Measurements from ENCODE around the gene GABRB3.

The GABRB3 gene

DNA sequence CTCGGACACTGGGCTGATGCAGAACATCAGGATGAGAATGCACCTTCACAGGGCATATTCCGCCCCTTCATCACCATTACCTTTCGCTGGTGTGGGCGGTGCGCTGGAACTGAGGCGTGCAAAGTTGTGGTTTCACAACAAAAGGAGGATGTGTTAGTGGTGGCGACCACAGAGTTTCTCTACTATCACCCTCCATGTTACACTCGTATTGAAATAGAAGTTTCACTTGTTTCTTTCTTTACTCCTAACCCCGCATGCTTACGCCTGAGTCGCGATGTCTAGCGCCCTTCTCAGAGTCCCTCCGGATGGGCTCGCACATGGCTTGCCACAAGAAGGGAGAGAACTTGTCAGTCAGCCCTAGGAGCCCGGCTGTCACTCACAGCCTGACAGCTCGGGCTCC lies 148.7 kb downstream of the GABRB3 start:
- no peak for DNase-seq

DNA sequence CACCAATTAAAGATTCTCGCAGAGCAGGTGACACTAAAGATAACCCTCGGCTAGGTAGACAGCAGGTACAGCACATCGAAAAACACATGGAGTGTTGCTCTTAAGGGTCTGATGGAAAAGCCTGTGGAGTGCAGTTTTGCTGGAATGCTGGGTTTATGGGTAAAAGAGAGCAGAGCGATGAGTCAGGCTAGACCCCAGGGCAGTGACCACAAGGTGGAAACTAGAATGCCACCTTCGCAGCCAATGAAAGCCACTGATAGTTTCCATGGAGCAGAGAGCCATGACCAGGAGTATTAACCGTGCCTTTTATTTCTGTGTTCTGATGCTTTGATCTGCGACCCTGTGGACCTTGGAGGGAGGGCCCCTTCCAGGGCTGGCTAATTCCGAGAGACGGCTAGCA lies 149.8 kb downstream of the GABRB3 start:
- no peak for DNase-seq

DNA sequence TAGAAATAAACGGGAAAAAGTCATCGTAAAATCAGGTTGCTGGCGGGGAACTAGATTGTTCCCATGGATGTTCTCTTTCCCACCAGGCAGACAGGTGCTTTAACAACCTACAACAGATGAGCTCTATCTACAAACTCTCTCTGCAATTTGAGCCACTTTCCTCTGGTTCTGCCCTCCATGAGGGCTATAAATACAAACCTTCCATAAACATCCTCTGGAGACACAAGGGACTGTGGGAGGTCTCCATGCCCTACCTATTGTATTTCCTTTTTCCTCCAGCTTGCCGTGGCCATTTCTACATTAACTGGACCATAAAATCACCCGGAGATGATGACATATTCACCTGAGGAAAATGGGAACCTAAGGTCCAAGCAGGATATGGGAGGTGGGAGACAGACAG lies 151.1 kb downstream of the GABRB3 start:
- DNase-seq, result no peak

DNA sequence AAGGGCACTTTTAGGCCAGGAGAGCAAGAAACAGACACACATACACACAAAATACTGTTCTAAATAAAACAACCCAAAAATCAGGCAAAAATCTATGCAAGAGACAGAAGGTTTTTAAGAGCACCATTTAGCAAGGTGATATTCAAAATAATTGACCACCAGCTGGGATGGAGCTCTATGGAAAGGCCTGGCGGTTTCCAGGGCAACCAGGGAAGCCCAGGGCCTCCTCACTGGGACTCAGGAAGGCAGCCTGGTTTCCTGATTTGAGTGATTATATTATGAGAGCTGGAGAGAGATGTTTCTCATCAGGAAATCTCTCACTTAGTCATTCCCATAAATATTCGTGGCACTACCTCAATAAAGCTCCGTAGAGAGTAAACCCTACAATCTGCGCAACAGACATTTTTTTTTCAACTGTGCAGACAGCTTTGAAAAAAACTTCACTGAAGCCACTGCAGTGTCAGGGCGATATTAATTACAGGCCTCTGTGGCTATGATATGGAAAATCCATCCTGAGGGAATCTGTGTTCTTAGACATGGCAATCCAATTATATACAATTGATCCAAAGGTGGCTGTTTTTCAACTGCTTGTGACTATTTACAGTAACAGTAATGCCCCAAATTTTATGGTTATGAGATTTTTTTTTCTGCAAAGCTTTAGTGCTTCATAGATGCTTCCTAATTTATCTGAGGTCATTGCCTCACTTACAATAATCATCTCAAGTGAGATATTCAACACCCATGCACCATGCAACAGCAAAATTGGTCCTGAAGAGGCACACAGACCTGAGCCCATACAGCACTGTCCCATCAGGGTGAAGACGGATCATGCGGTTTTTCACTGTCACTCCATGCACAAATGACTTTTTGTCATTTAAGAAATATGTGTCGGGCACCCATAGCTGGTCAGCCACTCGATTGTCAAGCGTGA lies 152.1 kb downstream of the GABRB3 start:
- DNase-seq, result no peak

DNA sequence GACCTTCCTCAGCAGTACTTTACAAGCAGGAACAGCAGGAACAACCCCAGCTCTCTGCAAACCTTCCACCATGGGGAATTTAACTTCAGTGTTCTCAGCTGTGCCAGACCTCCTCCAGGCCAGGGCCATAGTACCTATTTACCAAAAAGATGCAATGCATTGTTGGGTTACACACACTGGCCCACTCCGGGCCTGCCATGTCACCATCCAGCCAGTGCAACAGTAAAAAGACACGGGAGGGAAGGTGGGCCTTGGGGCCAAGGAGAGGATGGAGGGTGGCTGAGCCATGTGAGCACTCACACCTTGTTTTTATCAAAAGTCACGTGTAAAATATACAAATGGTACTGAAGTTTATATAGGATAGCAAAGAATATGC lies 157.0 kb downstream of the GABRB3 start:
- no peak for DNase-seq

DNA sequence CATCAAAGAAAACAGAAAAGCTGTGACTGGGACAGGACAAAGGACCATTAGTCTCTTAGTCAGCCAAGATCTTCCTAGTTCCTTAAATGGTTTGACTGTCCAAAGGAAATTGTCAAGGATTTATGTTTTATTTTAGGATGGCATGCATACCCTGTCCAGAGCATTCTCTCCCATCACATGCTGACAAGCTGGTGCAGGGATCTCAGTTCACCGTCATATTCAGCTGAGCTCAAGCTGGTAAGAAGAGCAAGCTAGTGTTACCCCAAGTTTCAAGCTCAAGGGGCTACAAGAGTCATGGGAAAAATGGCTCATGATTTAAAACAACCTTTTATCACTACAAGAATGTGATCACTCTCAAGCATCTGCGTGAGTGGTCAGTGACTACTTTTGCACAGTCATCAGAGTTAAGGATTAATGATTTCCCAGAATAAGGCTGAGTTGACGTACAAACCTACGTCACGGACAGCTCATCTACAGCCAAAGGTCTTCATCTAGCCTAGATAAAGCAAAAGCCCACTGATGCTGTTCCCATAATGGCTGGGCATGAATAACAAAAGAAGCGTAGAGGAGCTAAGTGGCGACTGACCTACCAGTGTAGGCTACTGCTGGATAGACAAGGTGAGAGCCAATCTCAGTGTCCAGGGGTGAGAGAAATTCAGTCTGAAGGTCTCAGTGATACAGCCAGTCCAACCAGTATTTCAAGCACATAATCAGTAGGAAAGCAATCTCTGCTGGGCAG lies 157.5 kb downstream of the GABRB3 start:
- no peak for DNase-seq

DNA sequence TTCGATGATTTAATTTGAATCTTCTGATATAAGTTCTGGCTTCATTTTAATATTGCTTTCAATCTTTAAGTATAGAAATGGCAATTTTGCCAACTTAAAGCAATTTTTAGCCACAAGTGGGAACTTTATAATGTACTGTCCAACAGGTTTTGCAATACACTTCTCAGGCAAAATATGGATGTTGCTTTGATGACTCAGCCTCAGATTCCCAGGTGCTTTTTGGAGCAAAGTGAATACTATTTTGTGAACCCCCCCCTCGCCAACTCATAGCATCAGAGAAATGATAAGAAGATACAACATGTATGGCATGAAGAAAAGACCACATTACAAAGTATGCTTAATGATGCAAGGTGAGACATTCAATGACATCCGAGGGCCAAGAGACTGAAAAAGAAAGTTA lies 158.1 kb downstream of the GABRB3 start:
- DNase-seq, result no peak

DNA sequence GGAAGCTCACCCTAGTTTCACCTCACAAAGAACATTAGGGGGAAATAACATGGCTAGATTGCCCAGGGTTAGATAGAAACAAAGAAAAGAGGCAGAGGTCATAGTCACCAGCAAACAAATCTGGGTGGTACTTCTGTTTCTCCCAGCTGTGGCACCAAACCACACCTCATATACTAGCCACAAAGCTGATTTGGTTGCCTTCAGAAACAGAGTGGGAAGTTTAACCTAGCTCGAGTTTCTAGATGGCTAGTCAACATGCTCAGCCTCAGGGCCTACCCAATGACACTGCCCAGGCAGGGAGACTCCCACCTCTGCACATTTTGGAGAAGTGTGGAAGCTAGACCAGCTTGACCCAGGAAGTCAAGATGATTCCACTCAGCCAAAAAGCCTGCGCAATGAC lies 174.2 kb downstream of the GABRB3 start:
- DNase-seq, result no peak

DNA sequence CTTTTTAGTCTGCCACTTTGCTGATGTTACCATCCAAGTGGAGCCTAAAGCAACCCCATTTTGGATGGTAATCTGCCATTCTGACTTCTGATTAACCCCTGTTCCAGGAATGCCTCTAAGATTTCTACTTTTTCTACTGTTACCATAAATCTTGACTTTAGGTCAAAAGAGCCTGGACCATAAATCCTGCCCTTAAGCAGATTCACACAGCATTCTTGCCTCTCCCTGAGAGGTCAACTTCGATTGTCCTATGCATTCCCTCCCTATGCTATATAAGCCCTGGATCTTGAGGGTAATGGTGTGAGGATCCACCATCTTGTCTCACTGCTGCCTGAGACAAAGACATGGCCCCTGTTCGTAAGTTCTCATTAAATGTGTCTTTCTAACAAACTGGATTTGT lies 177.3 kb downstream of the GABRB3 start:
- no peak for DNase-seq

DNA sequence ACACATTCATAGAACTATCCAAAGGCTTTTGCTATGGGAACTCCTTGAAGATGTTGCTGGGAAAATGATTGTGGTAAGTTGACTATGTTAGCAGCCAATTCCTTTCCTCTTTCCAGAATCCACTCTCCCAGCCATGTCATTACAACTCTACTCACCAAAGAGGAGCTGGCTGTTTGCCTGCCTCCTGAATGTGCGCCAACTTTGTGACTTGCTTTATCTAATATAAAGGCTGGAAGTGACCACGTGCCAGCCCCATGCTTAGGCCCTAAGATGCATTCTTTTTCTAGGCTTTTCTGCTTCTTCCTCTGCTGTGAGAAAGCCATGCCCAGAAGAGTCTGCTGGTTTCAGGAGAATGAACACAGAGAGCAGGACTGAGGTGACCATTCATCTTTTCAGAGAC lies 182.2 kb downstream of the GABRB3 start:
- DNase-seq, result no peak

DNA sequence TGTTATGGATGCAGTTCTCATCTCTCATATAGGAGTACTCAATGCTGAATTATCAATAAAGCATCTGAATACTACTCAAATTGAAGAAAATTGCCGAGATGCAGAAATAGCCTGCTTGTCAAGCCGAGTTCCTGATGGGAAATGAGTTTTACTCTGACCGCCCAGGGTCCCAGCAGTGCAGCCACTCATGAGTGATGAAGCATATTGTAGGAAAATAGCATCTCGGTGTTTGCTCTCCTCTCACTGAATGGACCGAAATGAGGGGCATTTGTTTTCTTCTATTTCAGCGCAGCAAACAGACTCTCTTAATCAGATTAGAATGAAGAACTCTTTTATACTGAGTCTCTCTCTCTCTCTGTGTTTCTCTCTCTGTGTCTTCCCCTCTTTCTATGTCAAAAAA lies 190.0 kb downstream of the GABRB3 start:
- no peak for DNase-seq

DNA sequence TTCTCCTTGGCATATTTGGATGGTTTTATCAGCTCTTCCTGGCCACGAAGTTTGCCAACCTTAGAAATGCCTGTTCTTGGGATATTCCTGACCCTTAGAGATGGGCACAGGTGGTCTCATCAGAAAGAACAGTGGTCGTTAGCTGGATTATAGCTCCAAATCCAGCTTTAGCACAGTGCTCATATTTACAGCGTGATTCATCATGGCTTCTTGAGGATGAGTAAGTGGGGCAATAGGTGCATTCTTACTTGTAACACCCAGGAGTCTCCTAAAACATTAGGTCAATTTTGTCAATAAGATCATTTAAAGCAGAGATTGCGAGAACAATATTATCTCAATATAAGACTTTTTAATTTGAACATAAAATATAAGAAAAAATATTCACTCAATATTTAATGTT lies 191.9 kb downstream of the GABRB3 start:
- no peak for DNase-seq

DNA sequence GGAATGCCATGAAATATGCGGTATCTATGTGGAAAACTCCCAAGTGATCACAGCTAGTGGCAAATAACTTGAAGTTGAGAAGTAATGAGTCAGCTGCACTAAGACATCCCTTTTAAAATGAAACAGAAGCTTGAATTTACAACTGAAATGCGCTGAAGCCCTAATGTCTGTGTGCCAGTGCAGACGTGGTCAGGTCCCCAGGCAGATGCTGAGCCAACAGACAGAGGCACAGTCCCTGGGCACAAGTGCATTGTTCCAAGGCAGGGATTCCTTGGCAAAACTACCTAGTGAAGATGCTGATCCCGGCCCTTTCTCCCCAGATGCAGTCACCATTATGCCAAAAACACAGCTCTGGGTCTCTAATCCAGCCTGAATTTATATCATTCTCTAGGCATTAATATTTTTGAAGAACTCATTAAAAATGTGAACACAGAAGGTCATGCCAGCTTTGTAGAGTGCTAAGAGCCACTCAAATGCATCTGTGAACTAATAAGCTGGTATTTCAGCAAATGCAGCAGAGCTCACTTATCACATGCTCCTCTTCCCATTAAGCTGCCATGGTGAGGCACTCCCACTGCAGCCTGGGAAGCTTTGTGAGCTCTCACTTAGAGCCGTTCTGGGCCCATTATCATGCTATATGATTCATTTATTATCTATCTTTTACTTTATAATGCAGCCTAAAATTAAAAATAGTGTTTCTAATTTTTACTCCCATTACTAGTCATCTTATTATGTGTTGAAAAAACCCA lies 200.1 kb downstream of the GABRB3 start:
- no peak for DNase-seq

DNA sequence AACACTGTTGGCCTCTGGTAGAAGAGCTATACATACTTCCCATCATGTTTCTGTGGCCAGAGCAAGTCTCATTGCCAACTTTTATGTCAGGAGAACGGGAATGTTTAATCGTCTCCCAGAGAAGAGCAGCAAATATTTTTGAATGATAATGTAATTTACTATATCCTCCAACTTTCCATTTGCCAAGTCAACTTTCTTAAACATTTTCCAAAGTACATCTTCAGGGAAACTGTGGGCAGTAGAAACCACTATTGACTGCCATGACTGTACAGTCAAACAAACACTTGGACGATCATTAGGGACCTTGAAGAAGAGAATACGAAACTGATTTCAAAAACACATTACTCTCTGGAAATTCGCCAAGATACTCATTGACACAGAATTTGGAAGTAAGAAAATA lies 201.5 kb downstream of the GABRB3 start:
- DNase-seq, result no peak

DNA sequence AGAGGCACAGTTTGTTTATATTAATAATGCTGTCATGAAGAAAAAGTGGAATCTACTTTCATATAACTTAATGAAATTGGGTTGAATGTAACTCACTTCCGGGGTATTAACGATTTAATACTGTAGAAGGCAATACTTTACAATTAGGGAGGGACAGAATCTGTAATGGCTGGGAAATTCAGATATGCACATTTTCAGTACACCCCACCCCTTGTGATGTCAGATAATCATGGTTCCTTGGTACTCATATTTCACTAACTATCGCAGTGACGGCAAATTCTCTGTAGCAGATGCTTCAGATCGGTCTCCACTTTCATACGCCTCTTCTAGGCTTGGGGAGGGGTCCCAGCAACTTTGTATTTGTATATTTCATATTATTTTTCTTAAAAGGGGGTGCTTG lies 207.3 kb downstream of the GABRB3 start:
- DNase-seq, result no peak

DNA sequence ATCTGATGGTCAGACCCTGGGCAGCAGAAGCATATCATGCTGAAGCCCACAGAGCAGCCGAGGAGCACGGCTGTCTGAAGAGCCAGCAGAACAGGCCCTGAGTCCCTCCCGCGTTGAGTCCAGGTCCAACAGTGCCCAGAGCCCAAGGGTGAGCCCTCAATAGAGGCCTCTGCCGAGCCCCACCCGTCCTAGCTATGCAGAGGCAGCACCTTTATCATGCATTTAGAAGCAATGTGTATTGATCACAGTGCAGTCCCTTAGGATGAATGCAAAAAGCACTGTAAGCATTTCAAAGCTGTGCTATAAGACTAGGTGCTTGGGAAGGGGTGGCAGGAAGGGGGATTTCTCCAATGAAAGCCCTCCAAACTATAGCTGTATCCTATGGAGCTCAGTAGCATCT lies 208.5 kb downstream of the GABRB3 start:
- no peak for DNase-seq

DNA sequence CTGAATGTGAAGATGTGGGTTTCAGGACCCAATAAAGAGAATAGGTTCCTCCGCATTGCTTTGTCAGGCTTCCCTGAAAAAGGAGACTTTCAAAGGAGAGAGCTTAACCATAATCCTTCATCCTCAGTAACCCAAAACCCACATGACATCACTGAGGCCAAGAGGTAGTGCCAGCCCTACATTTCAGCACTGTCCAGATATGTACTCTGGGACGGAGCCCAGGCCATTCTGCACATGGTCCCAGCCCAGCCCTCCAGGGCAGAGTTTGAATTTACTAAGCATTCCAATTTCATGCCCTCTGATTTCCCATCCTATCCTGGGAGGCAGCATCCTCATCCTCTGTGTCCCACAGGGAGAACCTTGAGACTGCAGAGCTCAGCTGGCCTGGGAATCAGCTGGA lies 210.5 kb downstream of the GABRB3 start:
- DNase-seq, result no peak

DNA sequence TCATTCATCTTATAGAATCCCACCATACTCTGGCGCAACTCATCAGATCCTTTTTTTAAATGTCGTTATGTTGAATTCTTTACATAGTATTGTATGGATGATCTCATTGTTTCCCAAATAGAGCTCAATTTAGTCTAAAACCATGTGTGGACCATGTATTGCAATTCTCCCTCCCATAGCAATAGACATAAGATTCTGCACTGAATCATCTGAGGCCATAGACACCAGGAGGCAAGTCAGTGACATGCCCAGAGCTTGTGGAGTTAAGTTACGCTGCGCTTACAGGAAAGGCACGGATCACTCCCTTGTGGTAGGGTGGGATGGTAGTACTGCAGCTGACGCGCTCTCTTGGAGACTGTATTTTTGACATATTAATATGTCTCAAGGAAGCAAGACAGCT lies 211.0 kb downstream of the GABRB3 start:
- DNase-seq, result peak; percentile 2

DNA sequence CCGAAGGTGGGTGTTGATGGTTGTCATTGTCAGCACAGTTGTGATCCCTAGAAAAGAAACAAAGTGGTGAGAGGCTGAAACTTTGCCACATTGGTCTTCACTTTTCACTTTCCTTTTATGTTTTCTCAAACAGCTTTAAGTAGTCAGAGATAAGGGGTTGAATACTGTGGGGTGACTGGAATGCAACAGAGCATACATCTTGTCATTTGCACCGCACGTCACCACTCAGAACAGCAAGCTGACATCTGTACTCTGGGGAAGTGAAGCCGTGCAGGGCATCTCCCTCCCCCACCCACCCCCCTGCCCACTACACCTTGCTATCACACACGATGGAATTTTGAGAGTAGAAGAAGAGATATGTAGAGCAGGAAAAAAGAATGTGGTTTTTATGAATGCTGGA lies 211.7 kb downstream of the GABRB3 start:
- peak; percentile 3 for DNase-seq

DNA sequence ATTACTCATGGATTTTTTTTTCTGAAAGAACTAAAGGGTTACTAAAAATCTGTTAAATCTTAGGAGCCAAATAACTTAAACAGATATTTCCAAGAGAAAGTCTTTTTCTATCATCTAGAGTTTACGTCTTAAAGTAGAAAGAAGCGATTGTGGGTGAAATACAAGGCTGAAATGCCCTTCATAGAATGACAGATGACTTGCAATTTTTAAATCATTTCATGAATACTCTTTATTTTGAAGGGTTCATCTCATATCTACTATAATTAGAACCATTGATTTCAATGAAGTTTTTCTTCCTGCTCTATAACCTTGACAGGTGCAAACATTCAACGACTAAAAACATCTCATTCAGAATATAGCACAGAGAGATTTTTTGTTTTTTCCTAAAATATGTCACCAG lies 217.0 kb downstream of the GABRB3 start:
- no peak for DNase-seq

DNA sequence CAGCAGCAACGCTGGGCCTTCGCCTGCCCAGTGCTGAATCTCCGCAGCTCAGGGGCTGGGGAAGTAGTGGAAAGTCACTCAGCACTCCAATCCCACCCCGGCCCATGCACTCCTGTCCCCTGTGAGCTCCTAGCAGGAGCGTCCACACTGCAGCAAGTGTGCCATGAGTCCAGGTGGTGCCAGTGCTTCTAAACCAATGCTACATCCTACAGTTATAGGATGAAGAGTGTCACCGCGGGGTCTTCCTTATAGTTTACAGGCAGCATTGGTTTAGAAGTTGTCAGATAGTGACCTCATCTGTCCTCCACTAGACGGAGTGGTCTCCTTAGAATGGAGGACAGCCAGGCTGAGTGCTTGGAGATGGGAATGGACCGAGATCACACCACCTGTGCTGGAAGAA lies 221.4 kb downstream of the GABRB3 start:
- no peak for DNase-seq

DNA sequence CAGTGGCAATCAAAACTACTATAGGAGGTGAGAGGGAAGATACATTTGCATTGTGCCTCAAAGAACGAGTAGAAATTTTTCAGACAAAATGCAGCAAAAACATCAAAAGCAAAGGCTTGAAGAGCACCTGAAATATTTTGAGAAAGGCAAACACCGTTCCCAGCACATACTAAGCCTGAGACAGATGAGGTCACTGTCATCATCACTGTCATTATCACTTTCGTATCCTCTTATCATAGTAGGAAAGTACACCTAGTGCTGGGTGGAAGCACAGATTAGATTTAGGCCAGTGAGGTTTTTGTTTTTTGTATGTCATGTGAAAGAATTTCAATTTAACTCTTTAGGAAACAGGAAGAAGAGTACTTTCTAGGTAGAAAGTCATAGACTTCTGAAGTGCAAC lies 222.0 kb downstream of the GABRB3 start:
- DNase-seq, result no peak

DNA sequence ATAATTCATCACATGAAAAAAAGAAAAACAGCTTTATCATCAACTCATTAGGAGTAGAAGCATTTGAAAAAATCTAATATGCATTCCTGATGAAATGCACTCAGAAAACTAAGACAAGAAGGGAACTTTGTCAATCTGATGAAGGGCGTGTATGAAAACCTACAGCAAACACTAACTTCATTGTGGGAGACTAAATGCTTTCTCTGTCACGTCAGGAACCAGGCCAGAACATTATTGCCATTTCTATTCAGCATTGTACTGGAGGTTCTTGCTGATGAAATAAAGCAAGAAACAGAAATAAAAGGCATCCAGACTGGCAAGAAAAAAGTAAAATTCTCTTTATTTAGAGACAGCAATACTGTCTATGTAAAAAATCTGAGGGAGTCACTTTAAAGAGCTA lies 235.2 kb downstream of the GABRB3 start:
- no peak for DNase-seq

DNA sequence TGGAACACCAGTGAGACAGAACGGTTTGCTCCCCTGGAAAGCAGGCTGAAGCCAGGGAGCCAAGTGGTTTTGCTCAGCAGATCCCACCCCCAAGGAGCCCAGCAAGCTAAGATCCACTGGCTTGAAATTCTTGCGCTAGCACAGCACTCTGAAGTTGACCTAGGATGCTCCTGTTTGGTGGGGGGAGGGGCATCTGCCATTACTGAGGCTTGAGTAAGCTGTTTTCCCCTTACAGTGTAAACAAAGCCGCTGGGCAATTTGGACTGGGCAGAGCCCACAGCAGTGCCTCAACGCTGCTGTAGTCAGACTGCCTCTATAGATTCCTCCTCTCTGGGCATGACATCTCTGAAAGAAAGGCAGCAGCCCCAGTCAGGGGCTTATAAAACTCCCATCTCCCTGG lies 241.4 kb downstream of the GABRB3 start:
- no peak for DNase-seq

All from eye (tissue), 1 donor.